Neutrophil (primary cell): Measurements from ENCODE around the gene LINGO1.

ENCODE experiments used
- H3K27ac ChIP-seq: fragments of 200-600 bp; sonication (generic); 2 replicates; pipeline ENCODE4 v1.5.1; 2016; ENCODE audit warnings: mild to moderate bottlenecking, moderate library complexity
- H3K27me3 ChIP-seq: fragments of 200-600 bp; sonication (generic); 2 replicates; pipeline ENCODE4 v1.6.0; 2016; ENCODE audit warnings: mild to moderate bottlenecking
- H3K36me3 ChIP-seq: fragments of 200-600 bp; sonication (generic); 2 replicates; pipeline ENCODE4 v1.5.1; 2017
- H3K4me1 ChIP-seq, 2 experiments: fragments of 200-600 bp in 1 of 2; sonication (generic) in 1 of 2; 1 replicate in 1 of 2; 2 replicates in 1 of 2; pipeline versions ENCODE4 v1.5.1 to v1.6.1; 2013 to 2016; ENCODE audit warnings: low read depth in 1 of 2, low read length in 1 of 2, mild to moderate bottlenecking in 1 of 2, moderate library complexity in 1 of 2; ENCODE audit not compliant: control insufficient read depth in 1 of 2, insufficient read depth in 1 of 2
- H3K4me3 ChIP-seq, 2 experiments: fragments of 200-600 bp in 1 of 2; sonication (generic) in 1 of 2; 1 replicate in 1 of 2; 2 replicates in 1 of 2; pipeline ENCODE4 v1.5.1; 2013 to 2016; ENCODE audit warnings: low read depth in 1 of 2, low read length in 1 of 2, mild to moderate bottlenecking in 1 of 2, moderate library complexity in 1 of 2
- H3K9me3 ChIP-seq: fragments of 200-600 bp; sonication (generic); 2 replicates; pipeline ENCODE4 v1.5.1; 2016
- CTCF ChIP-seq: fragments of 200-600 bp; sonication (generic); IDR thresholded peaks from 2 replicates; pipeline ENCODE4 v1.5.1; 2016; ENCODE audit warnings: antibody characterized with exemption

The LINGO1 gene

GRCh38 chr15:77567202-77567601 lies 65.5 kb downstream of the LINGO1 start:
- no peak overlapping the region for H3K27ac ChIP-seq
- H3K36me3 ChIP-seq, result no peaks in the 10 kb centered on the region
- H3K27me3 ChIP-seq, result peaks cover 6% of the 10 kb centered on the region
- no peak for TF ChIP-seq CTCF
- no peaks in the 10 kb centered on the region for H3K9me3 ChIP-seq
- H3K4me1 ChIP-seq, result peaks cover 9% of the 10 kb centered on the region in 2 experiments
- H3K4me3 ChIP-seq, result no peak overlapping the region

- no peak overlapping the region for H3K27ac ChIP-seq
- H3K4me1 ChIP-seq, result peaks cover 9% of the 10 kb centered on the region in 2 experiments
Measured at GRCh38 chr15:77566092-77566491, 66.6 kb downstream of the LINGO1 start.

GRCh38 chr15:77565378-77565915 lies 67.3 kb downstream of the LINGO1 start:
- TF ChIP-seq CTCF, result no peak
- no peak overlapping the region for H3K27ac ChIP-seq
- peaks cover 6% of the 10 kb centered on the region for H3K27me3 ChIP-seq
- no peaks in the 10 kb centered on the region for H3K9me3 ChIP-seq
- peaks cover 9% of the 10 kb centered on the region in 2 experiments for H3K4me1 ChIP-seq
- H3K36me3 ChIP-seq, result no peaks in the 10 kb centered on the region
- no peak overlapping the region for H3K4me3 ChIP-seq

More at GRCh38 chr15:77566092-77566491, 66.6 kb downstream of the LINGO1 start:
- H3K4me3 ChIP-seq, result no peak overlapping the region
- no peaks in the 10 kb centered on the region for H3K36me3 ChIP-seq
- no peak for TF ChIP-seq CTCF
- H3K9me3 ChIP-seq, result no peaks in the 10 kb centered on the region
- H3K27me3 ChIP-seq, result peaks cover 6% of the 10 kb centered on the region

GRCh38 chr15:77564938-77565337 lies 67.8 kb downstream of the LINGO1 start:
- no peak for TF ChIP-seq CTCF
- Histone ChIP-seq H3K9me3 (no peaks in the 10 kb centered on the region), H3K27me3 (peaks cover 5% of the 10 kb centered on the region), H3K27ac (no peak overlapping the region), H3K4me3 (no peak overlapping the region), H3K4me1 (peaks cover 9% of the 10 kb centered on the region in 2 experiments), H3K36me3 (no peaks in the 10 kb centered on the region)

GRCh38 chr15:77564341-77564740 lies 68.4 kb downstream of the LINGO1 start:
- H3K4me1 ChIP-seq, result peaks cover 5% of the 10 kb centered on the region in 2 experiments
- no peaks in the 10 kb centered on the region for H3K9me3 ChIP-seq
- H3K4me3 ChIP-seq, result no peak overlapping the region
- no peak overlapping the region for H3K27ac ChIP-seq
- no peaks in the 10 kb centered on the region for H3K36me3 ChIP-seq
- TF ChIP-seq CTCF, result no peak
- no peaks in the 10 kb centered on the region for H3K27me3 ChIP-seq
